Fibroblast of lung (primary cell): ENCODE results near the gene MMP1. TPM values are rescaled to one million over a fixed set of nuclear protein-coding genes. Genes with fewer than 3 reads are reported as not detected.
A peak's percentile ranks its signal among the peaks of the same experiment; 100 is the strongest.

Source experiments
- DNase-seq, 2 donors: peaks; one replicate each; pipeline versions ENCODE4 v3.0.0 to v3.0.0-alpha.2; 2010; ENCODE audit warnings: low read depth in 2 of 2
- H2AFZ ChIP-seq: 2 replicates; pipeline ENCODE4 v1.5.1; 2012; ENCODE audit warnings: low read length, control low read depth, inconsistent platforms
- H3K27ac ChIP-seq: 2 replicates; pipeline ENCODE4 v1.5.1; 2011; ENCODE audit warnings: low read length, control low read depth; ENCODE audit not compliant: insufficient read depth
- H3K27me3 ChIP-seq: 2 replicates; pipeline ENCODE4 v1.5.1; 2011; ENCODE audit warnings: mild to moderate bottlenecking, low read length; ENCODE audit not compliant: control insufficient read depth, insufficient read depth
- H3K36me3 ChIP-seq: 2 replicates; pipeline ENCODE4 v1.5.1; 2011; ENCODE audit warnings: low read length; ENCODE audit not compliant: control insufficient read depth, insufficient read depth
- H3K4me1 ChIP-seq: 2 replicates; pipeline ENCODE4 v1.5.1; 2011; ENCODE audit warnings: low read length; ENCODE audit not compliant: control insufficient read depth, insufficient read depth; ENCODE audit errors: extremely low read depth
- H3K4me2 ChIP-seq: 2 replicates; pipeline ENCODE4 v1.5.1; 2011; ENCODE audit warnings: low read length, control low read depth; ENCODE audit not compliant: insufficient read depth; ENCODE audit errors: extremely low read depth
- H3K4me3 ChIP-seq, 4 experiments: fragments of 200-600 bp in 1 of 4; sonication (generic) in 1 of 4; replicated peaks in 1 of 4; 2 replicates each; pipeline ENCODE4 v1.5.1; 2011 to 2016; ENCODE audit warnings: low read length in 4 of 4, low read depth in 3 of 4, mild to moderate bottlenecking in 3 of 4, control low read depth in 2 of 4, inconsistent platforms in 1 of 4, mixed read lengths in 1 of 4; ENCODE audit not compliant: insufficient read depth in 1 of 4; ENCODE audit errors: control extremely low read depth in 1 of 4
- H3K79me2 ChIP-seq: 2 replicates; pipeline ENCODE4 v1.5.1; 2012; ENCODE audit warnings: mild to moderate bottlenecking, low read length, inconsistent platforms; ENCODE audit not compliant: control insufficient read depth, insufficient read depth
- H3K9ac ChIP-seq: 2 replicates; pipeline ENCODE4 v1.5.1; 2011; ENCODE audit warnings: mild to moderate bottlenecking, low read length, control low read depth; ENCODE audit not compliant: insufficient read depth
- H3K9me3 ChIP-seq: 2 replicates; pipeline ENCODE4 v1.5.1; 2012; ENCODE audit warnings: low read depth, low read length; ENCODE audit not compliant: control insufficient read depth, insufficient read depth
- H4K20me1 ChIP-seq: 2 replicates; pipeline ENCODE4 v1.5.1; 2011; ENCODE audit warnings: low read length; ENCODE audit not compliant: control insufficient read depth, insufficient read depth; ENCODE audit errors: extremely low read depth
- CTCF ChIP-seq, 2 donors: IDR thresholded peaks in 1 of 2; conservative IDR thresholded peaks in 1 of 2; 1 replicate in 1 of 2; 2 replicates in 1 of 2; pipeline ENCODE4 v1.5.1; 2011 to 2012; ENCODE audit warnings: low read length in 2 of 2, control low read depth in 1 of 2, inconsistent platforms in 1 of 2, low read depth in 1 of 2, mild to moderate bottlenecking in 1 of 2
- EZH2 ChIP-seq: IDR thresholded peaks from 2 replicates; pipeline ENCODE4 v1.5.1; 2012; ENCODE audit warnings: low read length, control low read depth, mild to moderate bottlenecking; ENCODE audit errors: missing control alignments
- polyA plus RNA-seq, 2 donors: library from polyadenylated mRNA; depleted of rRNA in 1 of 2; stranded (reverse) in 1 of 2; unstranded in 1 of 2; fragments of >200 nt; gene quantifications; 2 replicates each; pipeline ENCODE4 v1.2.1, GENCODE V29; 2011 to 2012; ENCODE audit warnings: missing spikeins in 1 of 2
- total RNA-seq: library from RNA; depleted of rRNA; stranded (reverse); fragments of >200 nt; gene quantifications from 2 replicates; pipeline ENCODE4 v1.2.1, GENCODE V29; 2014

Gene MMP1
- total and polyA plus RNA-seq, 2 donors (not counting 1 experiment from before 2014, with no cell fraction given): 40.5 to 489 TPM

GRCh38 chr11:102832612-102833011, 34.7 kb upstream of the MMP1 start:
- DNase-seq: no peak
- no peaks in the 10 kb centered on the region for H3K36me3 ChIP-seq
- no peaks in the 10 kb centered on the region for H3K27me3 ChIP-seq
- H3K27ac ChIP-seq: no peak overlapping the region
- H3K79me2 ChIP-seq: no peaks in the 10 kb centered on the region
- no peaks in the 10 kb centered on the region for H3K4me1 ChIP-seq
- H3K9ac ChIP-seq: no peak overlapping the region
- no peak for TF ChIP-seq EZH2
- TF ChIP-seq CTCF (conservative IDR thresholded peaks at IDR 0.05 in 1 of 2, IDR thresholded peaks at IDR 0.05 in 1 of 2; ENCODE audit: low read depth in 1 of 2, low read length in 2 of 2): no peak
- no peak overlapping the region for H2AFZ ChIP-seq
- H3K9me3 ChIP-seq: no peaks in the 10 kb centered on the region
- no peak overlapping the region for H3K4me2 ChIP-seq
- H4K20me1 ChIP-seq: no peaks in the 10 kb centered on the region
- peak overlapping the region in 1 of 4 experiments; percentile 55 for H3K4me3 ChIP-seq

- Histone ChIP-seq H3K36me3 (no peaks in the 10 kb centered on the region), H2AFZ (peak overlapping the region; percentile 74), H3K27ac (peak overlapping the region; percentile 26), H3K9ac (no peak overlapping the region), H3K79me2 (no peaks in the 10 kb centered on the region), H3K9me3 (no peaks in the 10 kb centered on the region), H3K27me3 (no peaks in the 10 kb centered on the region), H4K20me1 (no peaks in the 10 kb centered on the region), H3K4me2 (peak overlapping the region; percentile 85), H3K4me1 (no peaks in the 10 kb centered on the region), H3K4me3 (peak overlapping the region; percentile 32 to 55 (median 42))
- TF ChIP-seq CTCF (conservative IDR thresholded peaks at IDR 0.05 in 1 of 2, IDR thresholded peaks at IDR 0.05 in 1 of 2; ENCODE audit: low read depth in 1 of 2, low read length in 2 of 2) (peak; percentile 53 to 59), EZH2 (no peak)
- DNase-seq: peak; percentile 53 to 62
These were observed 33.8 kb upstream of the MMP1 start for GRCh38 chr11:102831489-102832440.

GRCh38 chr11:102831128-102831488, 33.1 kb upstream of the MMP1 start:
- Histone ChIP-seq H3K9me3 (no peaks in the 10 kb centered on the region), H4K20me1 (no peaks in the 10 kb centered on the region), H3K27me3 (no peaks in the 10 kb centered on the region), H3K4me2 (peak overlapping the region; percentile 85), H3K4me1 (no peaks in the 10 kb centered on the region), H3K9ac (no peak overlapping the region), H3K36me3 (no peaks in the 10 kb centered on the region), H3K4me3 (peak overlapping the region in 1 of 4 experiments; percentile 55), H2AFZ (no peak overlapping the region), H3K79me2 (no peaks in the 10 kb centered on the region), H3K27ac (no peak overlapping the region)
- TF ChIP-seq CTCF (conservative IDR thresholded peaks at IDR 0.05 in 1 of 2, IDR thresholded peaks at IDR 0.05 in 1 of 2; ENCODE audit: low read depth in 1 of 2, low read length in 2 of 2): no peak
- no peak for TF ChIP-seq EZH2
- no peak for DNase-seq
